Measurements from ENCODE around the gene PVALEF.

PVALEF gene

DNA sequence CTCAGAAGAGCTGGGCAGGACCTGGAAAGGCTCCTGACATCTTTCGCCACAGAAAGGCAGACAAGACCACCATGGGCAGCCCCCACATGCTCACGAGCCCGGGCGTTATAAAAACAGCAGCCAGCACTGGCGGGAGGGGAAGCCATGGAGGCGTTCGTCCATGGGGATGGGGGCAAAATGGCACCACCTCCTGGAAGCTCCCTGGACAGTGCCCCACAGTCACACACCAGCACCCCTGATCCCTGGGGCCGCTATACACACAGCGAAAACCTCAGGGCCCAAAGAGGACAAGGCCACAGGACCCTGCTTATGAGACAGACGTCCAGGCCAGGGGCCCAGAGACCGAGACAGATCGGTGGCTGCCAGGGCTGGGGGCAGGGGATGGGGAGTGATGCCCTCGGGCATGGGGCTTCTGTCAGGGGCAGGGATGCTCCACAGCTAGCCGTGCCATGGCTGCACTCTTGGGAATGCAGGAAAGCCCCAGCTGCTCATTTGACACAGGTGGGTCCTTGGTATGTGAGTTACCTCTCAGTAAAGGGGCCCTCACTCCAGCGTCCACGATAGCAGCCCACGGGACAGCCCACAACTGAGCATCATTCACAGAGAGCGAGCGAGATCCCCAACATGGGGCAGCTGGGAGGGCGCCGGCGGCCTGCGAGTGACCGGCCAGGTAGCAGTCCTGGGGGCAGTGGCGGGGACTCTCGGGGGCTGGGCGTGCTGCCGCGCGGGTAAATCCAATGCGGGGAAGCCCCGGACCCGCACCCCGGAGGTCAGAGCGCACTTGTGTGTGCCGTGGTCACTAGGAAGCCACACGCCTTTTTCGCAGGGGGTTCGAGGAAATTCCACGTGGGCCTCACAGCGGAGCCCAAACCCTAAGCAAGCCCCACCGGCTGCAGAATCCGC is 6.4 kb upstream of the PVALEF start:
- H3K4me3 ChIP-seq (ENCODE audit: low read length), result no peak overlapping the region
- no peak for DNase-seq (ENCODE audit: low read depth, low spot score)

DNA sequence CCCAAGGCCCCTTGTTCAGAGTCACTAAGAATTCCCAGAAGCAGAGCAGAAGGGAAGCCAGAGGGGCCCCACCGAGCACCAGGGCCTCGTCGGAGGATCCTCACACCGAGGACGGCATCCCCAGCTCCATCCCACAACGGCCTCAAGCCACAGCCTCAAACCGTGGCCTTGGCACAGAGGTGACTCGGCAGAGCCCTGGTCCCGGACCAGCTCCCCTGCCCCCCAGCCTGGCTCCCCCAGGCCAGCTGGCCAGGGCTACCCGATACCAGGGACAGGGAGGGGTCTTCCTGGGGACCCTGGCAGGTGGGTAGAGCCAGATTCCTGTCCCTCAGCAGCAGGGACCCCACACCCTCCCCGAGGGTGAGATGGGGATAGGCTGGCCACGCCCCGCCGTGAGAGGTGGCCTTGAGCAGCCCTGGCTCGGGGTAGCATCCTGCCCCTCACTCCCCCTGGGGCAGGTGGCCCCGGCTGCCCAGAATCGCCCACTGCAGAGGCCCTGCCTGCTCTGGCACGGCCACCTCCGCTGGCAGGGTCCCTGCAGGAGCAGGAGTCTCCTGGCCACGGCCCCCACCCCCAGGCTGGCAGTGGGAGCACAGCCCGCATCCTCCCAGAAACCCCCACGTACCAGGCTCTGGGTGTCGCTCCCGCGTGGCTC is 5.6 kb upstream of the PVALEF start:
- H3K4me3 ChIP-seq (ENCODE audit: low read length), result no peak overlapping the region
- no peak for DNase-seq (ENCODE audit: low read depth, low spot score)

DNA sequence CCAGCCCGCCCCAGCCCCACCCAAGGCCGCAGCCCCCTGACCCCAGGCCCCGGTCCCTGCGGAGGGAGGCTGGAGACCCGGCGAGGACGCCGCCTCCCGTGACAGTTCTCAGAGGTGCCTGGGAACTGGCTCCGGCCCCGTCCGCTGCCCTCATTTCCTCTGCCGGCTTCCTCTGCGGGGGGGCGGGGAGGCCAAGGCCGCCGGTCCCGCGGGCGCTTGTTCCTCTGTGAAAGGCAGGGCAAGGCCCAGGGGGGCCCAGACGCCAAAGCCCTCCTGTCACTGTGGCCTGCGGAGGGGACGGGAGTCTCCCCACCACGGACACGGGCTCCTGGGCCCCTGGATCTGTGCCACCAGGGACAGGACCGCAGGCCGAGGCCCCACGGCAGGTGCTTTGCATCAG is 5.0 kb upstream of the PVALEF start:
- H3K4me3 ChIP-seq (ENCODE audit: low read length), result no peak overlapping the region
- no peak for DNase-seq (ENCODE audit: low read depth, low spot score)

DNA sequence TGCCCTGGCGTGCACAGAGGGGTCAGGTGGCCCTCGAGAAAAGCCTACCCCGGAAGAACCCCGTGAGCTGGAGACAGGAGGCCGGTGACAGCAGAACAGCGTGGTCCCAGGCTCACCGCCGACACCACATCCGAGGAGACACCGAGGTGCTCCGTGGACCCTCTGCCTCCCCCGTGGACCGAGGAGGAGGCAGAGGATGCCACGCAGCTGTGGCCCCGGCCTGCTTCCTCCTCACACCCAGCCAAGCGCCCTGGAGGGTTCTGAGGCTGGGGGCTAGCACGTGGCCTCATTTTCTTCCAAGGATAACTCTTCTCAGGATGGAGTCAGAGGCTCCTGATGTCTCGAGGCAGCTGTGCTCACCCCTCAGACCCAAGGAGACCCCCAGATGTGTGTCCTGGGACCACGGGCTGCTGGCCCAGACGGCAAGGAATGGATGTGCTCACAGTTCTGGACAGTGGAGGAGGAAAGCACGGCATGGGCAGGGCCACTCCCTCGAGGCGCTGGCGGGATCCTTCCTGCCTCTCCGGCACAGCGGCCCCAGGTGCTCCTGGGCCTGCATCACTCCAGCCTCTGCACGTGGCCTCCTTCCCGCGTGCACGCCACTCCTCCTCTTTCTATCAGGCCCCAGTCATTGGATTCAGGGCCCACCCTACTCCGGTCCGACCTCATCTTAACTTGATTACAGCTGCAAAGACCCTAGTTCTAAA is 4.4 kb upstream of the PVALEF start:
- H3K4me3 ChIP-seq (ENCODE audit: low read length), result no peak overlapping the region
- DNase-seq (ENCODE audit: low read depth, low spot score), result no peak

DNA sequence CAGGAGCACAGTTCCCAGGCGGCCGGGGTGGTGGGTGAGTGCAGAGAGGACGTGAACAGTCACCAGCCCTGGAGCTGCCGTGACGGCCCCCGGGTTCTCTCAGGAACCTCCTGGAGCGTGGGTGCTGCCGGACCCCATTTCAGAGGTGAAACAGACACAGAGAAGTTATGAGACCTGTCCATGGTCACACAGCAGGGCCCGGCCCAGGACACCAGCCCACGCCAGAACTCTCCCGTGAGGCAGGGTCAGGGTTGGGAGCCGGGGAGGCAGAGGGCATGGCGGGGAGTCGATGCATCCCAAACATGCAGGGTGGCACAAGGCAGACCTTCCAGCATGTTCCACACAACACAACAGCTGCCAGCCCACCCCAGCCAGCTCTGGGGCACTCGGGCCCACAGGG is 3.8 kb upstream of the PVALEF start:
- H3K4me3 ChIP-seq (ENCODE audit: low read length), result no peak overlapping the region
- DNase-seq (ENCODE audit: low read depth, low spot score), result no peak

DNA sequence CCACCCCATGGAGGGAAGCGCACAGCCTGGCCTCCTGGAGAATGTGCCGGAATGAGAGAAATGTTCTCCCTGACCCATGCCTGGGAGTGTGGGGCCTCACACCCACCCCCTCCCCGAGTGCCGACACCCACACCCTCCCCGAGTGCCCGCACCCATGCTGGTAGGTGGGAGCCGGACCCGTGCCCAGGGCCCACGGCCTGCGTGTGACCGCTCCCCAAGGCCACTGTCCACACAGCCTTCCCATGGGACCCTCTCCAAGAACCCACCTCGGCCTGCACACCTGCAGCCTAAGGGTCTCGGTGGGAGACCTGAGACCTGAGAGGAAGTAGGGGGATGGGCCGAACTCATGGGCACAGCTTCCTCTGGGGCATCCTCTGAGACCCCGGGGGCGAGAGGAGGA is 3.3 kb upstream of the PVALEF start:
- no peak overlapping the region for H3K4me3 ChIP-seq (ENCODE audit: low read length)
- no peak for DNase-seq (ENCODE audit: low read depth, low spot score)

DNA sequence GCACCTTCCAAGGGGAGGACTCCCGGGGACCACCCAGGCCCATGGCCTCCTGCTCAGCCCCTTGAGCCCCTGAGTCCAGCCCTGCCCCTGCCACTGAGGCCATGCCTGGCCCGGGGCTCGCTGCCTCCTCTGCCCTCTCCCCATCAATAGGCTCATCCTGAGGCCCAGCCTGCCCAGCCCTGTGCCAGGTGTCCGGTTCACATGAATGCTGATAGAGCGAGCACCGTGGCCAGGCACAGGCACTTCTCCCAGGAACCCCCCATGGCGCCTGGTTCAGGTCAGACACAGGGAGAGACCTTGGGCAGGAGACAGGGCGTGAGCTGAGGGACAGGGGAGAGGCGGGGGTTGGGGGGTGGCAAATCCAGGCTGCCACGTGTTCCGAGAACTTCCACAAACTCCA is 2.8 kb upstream of the PVALEF start:
- H3K4me3 ChIP-seq (ENCODE audit: low read length), result no peak overlapping the region
- no peak for DNase-seq (ENCODE audit: low read depth, low spot score)

DNA sequence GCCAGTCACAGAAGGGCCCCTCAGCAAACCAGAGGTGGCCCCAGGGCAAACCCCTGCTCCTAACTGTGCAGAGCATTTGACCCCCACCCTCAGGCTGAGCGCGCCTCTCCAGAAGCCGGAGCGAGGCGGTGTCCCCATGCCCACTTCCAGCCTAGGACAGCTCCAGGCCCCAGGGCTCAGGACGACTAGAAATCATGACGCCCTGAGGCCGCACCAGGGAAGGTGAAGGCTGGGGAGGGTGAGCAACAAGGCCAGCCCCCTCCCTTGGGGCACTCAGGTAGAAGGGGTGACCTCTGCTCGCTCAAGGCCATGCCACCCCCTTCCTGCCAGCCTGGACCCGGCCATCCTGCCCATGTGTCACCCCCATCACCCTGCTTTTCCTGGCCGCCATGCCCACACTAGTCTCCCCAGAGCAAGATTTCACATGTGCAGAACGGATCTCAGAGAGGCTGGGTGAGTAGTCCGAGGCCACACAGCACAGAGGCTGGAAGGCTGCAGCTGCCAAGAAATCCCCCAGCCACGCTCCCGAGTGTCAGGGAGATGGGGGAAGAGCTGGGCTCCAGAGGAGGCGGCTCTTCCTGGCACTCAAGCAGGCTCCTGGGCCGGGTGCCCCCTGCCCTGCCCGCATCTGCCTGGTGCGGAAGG is 2.1 kb upstream of the PVALEF start:
- H3K4me3 ChIP-seq (ENCODE audit: low read length), result no peak overlapping the region
- DNase-seq (ENCODE audit: low read depth, low spot score), result no peak

DNA sequence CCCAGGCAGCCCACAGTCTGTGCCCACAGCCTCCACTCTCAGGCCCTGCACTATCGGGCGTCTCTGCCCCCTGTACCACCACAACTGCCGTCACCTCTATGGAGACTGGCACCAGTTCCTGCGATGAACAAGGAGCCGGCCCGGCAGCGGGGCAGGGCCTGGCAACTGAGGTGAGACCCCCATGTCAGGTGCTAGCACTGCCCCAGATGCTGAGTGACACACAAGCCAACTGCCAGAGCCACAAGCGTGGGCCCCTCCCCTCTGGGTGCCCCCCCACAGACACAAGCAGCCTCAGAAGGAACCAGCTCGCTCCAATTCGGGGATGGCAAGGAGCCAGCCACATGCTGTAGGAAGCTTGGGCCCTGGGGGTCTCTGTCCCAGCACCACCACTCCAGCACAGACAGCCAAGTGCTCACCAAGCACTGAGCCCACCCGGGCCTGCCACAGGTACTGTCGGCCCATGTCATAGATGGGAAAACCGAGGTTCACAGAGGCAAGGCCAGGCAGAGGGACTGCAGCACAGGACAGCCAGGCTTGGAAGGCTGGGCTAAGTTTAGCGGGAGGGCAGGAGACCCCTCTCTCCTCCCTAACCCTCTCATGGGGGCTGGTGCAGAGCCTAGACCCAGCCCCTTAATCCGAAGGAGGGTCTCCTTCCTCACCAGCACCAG is 1.5 kb upstream of the PVALEF start:
- no peak overlapping the region for H3K4me3 ChIP-seq (ENCODE audit: low read length)
- DNase-seq (ENCODE audit: low read depth, low spot score), result no peak

DNA sequence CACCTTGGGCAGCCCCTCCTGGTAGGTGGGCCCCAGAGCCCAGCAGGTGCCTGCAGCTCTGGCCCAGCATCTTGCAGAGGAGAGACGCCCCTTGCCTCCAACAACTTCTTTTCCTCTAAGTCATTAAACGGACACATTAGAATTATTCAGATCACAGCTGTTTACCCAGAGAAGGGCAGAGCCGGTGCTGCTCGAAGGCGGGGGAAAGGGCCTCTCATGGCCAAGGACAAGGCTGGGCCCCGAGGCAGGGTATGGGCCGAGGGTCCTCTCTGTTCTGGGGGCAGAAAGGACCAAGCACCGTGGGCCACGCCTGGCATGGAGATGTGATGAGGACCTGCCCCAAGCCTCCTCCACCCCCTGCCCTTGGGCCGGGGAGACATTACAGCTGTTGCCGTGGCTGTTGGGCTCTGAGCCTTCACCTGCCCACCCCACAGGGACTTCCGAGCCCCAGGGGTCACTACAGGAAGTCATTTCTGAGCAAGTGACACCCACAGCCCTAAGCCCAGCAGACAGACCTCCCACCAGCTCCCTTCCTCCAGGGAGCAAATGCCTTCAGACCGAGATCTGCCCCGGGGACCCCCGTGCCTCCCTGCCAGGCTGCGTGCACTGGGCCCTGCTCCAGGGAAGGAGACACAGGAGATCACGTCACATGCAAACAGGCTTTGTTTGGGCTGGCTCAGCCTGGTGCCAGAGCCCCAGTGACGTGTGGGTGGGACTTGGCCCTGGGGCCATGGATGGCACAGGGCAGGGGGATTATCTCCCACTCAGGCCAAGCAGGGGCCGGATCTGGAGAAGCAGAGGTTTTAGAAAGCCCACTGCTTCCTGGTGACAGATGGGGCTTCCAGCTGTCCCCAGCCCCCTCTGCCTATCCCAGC is 699 bp upstream of the PVALEF start:
- DNase-seq (ENCODE audit: low read depth, low spot score), result no peak
- no peak overlapping the region for H3K4me3 ChIP-seq (ENCODE audit: low read length)

DNA sequence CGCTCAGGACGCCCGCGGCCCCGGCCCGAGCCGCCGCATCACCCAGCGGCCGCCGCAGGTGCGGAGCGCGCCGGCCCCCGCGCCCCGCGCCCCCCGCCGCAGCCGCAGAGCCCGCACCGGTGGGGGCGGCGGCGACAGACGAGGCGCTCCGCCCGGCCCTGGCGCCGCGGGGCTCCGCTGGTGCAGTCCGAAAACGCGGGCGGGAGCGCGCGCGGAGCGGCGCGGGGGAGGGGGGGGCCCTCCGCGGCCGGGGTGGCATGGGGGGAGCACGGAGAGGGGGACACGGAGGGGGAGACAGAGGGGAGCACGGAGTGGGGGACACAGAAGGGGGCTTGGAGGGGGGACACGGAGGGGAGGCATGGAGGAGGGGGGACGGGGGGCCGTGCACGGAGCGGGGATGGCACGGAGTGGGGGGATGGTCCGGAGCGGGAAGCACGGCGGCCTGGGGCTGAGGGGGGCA is 756 bp downstream of the PVALEF start, which contains the start of gene AATK:
TSS of gene AATK (minus strand) at position 189 of the 460 bp plus-strand sequence. CDS start 229 bp downstream, outside the sequence.
- H3K4me3 ChIP-seq (ENCODE audit: low read length), result no peak within 1 kb of the TSS
- DNase-seq (ENCODE audit: low read depth, low spot score), result no peak

DNA sequence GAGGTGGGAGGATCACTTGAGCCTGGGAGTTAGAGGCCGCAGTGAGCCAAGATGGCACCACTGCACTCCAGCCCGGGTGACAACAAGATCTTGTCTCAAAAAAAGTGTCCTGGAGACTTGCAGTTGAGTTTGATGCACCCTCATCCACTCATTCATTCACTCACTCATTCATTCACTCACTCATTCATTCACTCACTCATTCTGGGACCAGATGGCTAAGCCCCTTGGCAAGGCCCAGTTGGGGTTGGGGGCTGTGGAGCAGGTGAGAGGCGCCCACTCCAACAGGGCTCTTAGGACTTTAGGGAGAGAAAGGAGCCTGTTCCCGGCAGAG is 1.9 kb downstream of the PVALEF start:
- DNase-seq (ENCODE audit: low read depth, low spot score), result no peak
- H3K4me3 ChIP-seq (ENCODE audit: low read length), result no peak overlapping the region

DNA sequence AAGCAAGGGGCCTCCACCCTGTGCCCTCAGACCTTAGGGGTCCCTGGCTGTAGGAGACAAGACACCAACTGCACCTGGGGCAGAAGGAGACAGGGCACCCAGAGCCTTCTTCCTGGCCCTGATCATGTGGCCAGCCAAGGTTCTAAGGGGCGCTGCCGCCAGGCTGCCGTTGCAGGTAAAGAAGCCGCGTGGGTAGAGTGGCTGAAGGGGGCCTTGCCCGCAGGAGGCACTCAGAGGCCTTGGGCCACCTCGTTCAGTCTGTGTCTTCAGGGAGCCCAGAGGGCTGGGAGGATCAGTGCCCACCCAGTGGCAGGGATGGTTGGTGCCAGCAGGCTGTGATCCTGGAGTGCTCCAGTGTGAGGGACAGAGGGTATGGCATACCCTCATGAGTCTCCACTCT is 2.3 kb downstream of the PVALEF start:
- no peak overlapping the region for H3K4me3 ChIP-seq (ENCODE audit: low read length)
- no peak for DNase-seq (ENCODE audit: low read depth, low spot score)

DNA sequence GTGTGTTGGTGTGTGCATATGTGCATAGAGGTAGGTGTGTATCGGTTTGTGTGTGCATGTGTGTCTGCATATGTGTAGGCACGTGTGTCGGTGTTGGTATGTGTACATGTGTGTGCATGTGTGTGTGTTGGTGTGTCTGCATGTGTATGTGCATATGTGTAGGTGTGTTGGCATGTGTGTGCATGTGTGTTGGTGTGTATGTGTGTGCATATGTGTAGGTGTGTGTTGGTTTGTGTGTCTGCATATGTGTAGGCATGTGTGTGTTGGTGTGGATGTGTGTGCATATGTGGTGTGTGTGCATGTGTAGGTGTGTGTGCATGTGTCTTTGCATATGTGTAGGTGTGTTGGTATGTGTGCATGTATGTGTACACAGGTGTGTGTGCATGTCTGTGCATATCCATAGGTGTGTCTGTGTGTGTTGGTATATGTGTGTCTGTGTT is 4.6 kb downstream of the PVALEF start:
- DNase-seq (ENCODE audit: low read depth, low spot score), result no peak
- no peak overlapping the region for H3K4me3 ChIP-seq (ENCODE audit: low read length)

DNA sequence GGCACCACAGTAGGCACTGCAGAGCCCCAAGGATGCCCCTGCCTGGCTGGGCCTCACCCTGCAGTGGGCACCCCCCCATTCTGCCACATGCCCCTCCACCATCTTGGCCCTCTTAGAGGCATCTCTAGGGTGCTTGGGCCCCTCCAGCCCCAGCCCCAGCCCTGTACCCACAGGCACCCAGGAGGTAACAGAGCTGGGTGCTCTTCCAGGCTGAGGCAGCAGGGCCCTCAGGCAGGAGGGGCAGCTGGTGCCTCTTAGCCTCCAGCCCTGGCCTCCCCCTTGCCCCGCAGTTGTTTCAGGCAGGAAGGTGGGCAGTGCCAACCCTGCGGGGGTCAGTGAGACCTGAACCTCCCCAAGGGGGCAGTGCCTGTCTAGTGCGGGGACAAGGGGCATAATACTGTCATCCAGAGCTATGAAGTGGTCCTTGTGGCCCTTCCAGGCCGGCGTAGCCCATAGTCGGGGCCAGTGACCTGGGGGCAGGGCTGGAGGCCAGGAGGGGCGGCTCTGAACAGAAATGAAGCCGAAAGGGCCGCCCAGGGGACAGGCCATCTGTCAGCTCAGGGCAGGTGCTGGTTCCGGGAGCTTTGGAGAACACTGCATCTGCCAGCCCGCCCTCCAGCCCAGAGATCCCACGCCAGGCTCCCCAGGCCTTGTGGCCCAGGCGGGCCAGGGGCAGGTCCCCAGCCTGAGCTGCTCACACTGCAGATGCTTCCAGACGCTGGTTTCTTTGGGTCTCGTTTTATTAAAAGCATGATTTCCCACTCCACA is 5.6 kb downstream of the PVALEF start:
- no peak overlapping the region for H3K4me3 ChIP-seq (ENCODE audit: low read length)
- no peak for DNase-seq (ENCODE audit: low read depth, low spot score)

DNA sequence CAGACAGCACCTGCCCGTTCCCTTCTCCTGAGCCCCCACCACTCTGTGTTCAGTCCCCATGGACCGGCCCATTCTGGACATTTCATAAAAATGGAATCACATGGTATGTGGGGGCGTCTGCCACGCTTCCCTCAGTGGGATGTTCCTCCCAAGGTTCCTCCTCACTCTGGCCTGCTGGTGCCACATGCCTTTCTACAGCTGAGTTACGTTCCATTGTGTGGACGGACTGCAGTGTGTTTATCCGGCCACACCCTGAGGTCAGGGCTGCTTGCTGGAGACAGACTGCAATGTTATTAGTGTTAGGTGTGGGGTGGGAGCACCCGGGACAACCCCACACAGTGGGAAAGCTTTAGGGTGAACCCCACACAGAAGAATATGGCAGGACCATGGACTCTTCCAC is 6.6 kb downstream of the PVALEF start:
- H3K4me3 ChIP-seq (ENCODE audit: low read length), result no peak overlapping the region
- DNase-seq (ENCODE audit: low read depth, low spot score), result no peak

DNA sequence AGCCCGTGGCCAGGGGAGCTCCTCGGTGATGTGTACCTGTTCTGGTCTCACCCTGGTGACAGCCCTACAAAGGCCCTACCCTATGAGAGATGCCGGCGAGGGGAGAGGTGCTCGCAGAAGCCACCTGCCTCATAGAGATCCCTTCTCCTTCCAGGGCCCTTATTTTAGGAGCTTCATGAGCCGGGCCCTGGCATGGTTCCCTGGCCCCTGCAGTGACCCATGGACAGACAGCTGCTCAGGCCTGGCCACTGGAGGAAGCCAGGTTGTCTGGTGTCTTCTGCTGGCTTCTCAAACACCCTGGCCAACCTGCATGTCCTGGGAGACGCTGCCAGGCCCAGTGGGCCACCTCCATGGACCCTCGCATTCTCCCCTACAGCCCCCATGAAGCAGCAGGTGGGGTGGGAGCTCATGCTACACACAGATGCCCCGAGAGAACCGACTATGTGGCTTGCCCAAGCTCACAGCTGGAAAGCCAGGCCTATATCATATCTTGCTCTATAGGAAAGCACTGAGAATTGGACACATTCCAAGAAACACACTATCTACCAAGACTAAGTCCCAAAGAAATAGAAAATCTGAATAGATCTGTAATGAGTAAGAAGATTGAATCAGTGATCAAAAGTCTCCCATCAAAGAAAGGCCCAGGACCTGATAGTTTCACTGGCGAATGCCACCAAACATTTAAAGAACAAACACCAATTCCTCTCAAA is 7.9 kb downstream of the PVALEF start:
- no peak for DNase-seq (ENCODE audit: low read depth, low spot score)
- no peak overlapping the region for H3K4me3 ChIP-seq (ENCODE audit: low read length)

All from Jurkat, Clone E6-1 (cell line).